RWPE1 (cell line): ENCODE measurements around the gene SEC16A.

Experiments used
- CTCF ChIA-PET: fragments of 350-600 bp; sonication (Branson Sonifier 250); formaldehyde crosslinking; extraction: SDS; loops from one replicate; lab custom pipeline; 2021; lab: Yijun Ruan, JAX
- POLR2A ChIA-PET: fragments of 400-600 bp; formaldehyde crosslinking; extraction: SDS; loops from one replicate; lab custom pipeline; 2020; ENCODE audit warnings: antibody characterized with exemption; ENCODE audit not compliant: low non-redundant PET; lab: Yijun Ruan, JAX
- DNase-seq: peaks from one replicate; pipeline ENCODE4 v3.0.0; 2012; ENCODE audit warnings: low spot score
- H3K27ac ChIP-seq: fragments of 450-650 bp; 2 replicates; pipeline ENCODE4 v1.5.1; 2017
- CTCF ChIP-seq: fragments of 450-650 bp; conservative IDR thresholded peaks from 2 replicates; pipeline ENCODE4 v1.5.1; 2017; ENCODE audit warnings: low read depth, mild to moderate bottlenecking

SEC16A gene

GRCh38 chr9:136466155-136466541, 16.7 kb downstream of the SEC16A start:
- POLR2A ChIA-PET = no interaction called here

DNA sequence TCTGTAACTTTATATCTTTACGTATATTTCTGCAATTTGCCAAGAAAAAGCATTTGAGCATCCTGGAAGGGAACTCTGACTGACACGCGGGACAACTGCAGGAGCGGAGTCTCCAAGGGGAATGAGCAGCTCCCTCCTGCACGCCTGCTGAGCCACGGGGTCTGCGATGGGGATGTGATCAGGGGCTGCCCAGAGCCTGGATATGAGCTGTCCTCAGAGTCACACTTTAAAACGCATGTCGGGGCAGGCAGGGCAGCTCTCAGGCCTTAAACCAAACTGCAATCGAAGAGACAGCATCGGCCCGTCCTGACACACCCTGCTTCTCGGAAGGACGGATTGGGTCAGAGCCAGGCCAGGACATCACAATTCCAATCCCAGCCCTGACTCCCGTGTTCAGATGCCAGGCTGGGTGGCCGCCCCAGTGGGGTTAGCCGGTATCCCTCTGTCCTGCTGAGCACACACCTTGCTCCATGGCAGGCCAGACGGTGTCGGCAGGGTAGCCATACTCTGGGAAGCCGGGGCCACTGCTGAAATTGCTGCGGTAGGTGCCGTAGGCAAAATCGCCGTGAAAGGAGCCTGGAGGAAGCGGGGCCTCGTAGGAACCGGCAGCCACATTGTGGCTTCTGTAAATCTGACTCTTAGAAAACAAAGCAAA, 17.2 kb downstream of the SEC16A start:
- peak overlapping the region; percentile 6; the same call in 1 of the 2 replicates for H3K27ac ChIP-seq
- no peak for DNase-seq
- POLR2A ChIA-PET = no interaction called here
- TF ChIP-seq CTCF = no peak
- CTCF ChIA-PET = interaction anchor here (0.7 kb wide), 2 partner anchors 206 to 763 kb away, joined by 3 to 4 read pairs; partner anchors contain the start of gene KCNT1

More at GRCh38 chr9:136466155-136466541, 16.7 kb downstream of the SEC16A start:
- CTCF ChIA-PET = no interaction called here
- TF ChIP-seq CTCF = no peak
- H3K27ac ChIP-seq = peak overlapping the region; percentile 6; the same call in 1 of the 2 replicates
- no peak for DNase-seq

GRCh38 chr9:136464241-136464640, 18.6 kb downstream of the SEC16A start:
- no peak overlapping the region for H3K27ac ChIP-seq
- POLR2A ChIA-PET = no interaction called here
- no peak for DNase-seq
- CTCF ChIA-PET = interaction anchor here (0.6 to 0.7 kb wide), 2 partner anchors 36 to 166 kb away, joined by 4 read pairs; no protein-coding TSS in a partner anchor
- TF ChIP-seq CTCF = no peak

- TF ChIP-seq CTCF = no peak
- H3K27ac ChIP-seq = no peak overlapping the region
- no peak for DNase-seq
- ChIA-PET CTCF (no interaction called here), POLR2A (no interaction called here)
These were observed 19.3 kb downstream of the SEC16A start for GRCh38 chr9:136463578-136463977.

GRCh38 chr9:136462664-136463063, 20.2 kb downstream of the SEC16A start:
- H3K27ac ChIP-seq = peak overlapping the region; percentile 0; the same call in 1 of the 2 replicates
- ChIA-PET CTCF (no interaction called here), POLR2A (no interaction called here)
- DNase-seq = no peak
- no peak for TF ChIP-seq CTCF

GRCh38 chr9:136460772-136461325, 22.0 kb downstream of the SEC16A start:
- H3K27ac ChIP-seq = no peak overlapping the region
- ChIA-PET POLR2A (no interaction called here), CTCF (interaction anchor here (0.8 kb wide), 1 partner anchor 15 kb away, joined by 7 read pairs; no protein-coding TSS in a partner anchor)
- DNase-seq = no peak
- no peak for TF ChIP-seq CTCF
